ENCODE data around the gene UBXN6. TPM values are rescaled to one million over a fixed set of nuclear protein-coding genes. Genes with fewer than 3 reads are reported as not detected.

UBXN6 gene
- total and polyA plus RNA-seq, 2 of the 8 experiments (the other 6 are each of a cell fraction or from before 2014, with no cell fraction given), result 28.0 to 43.8 TPM

DNA sequence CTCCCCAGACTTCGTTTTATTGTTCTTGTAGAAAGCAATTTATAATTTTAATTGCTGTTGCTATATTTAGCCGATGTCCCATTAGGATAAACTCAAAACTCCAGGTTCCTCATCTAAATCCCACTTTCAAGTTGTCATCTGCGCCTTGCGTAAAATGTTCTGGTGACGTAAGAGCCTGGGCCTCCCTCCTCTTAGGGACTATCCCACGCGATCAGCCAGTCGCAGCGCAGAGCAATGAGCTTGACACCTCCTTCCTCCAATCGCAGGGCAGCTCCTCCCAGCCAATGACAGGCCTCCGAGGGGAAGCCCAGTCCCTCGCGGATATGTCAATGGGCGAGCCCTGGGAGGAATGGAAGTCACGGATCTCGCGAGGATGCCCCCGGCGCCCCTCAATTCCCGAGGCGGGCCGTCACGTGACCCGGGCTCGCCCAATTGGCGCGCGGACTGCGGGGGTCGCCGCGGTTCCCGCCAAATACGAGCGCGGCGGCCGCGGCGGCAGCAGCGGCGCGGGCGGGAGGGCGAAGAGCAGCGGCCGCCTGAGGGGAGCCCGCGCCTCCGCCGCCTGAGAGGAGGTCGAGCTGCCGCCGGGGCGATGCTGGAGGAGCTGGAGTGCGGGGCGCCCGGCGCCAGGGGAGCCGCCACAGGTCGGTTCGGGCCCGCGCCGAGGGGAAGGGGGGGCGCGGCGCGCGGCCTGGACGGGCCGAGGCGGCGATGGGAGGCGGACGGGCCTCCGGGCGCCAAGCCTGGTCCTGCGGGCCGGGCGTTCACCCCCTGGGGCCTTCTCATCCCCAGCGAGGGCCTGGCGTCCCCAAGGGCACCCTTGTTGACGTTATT is 55.2 kb downstream of the UBXN6 start, which contains the start of gene CHAF1A (continued):
- TF ChIP-seq, protein P1, sequence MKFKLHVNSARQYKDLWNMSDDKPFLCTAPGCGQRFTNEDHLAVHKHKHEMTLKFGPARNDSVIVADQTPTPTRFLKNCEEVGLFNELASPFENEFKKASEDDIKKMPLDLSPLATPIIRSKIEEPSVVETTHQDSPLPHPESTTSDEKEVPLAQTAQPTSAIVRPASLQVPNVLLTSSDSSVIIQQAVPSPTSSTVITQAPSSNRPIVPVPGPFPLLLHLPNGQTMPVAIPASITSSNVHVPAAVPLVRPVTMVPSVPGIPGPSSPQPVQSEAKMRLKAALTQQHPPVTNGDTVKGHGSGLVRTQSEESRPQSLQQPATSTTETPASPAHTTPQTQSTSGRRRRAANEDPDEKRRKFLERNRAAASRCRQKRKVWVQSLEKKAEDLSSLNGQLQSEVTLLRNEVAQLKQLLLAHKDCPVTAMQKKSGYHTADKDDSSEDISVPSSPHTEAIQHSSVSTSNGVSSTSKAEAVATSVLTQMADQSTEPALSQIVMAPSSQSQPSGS (IDR thresholded peaks at IDR 0.05; ENCODE audit: low read length), result peak; percentile 37; the same call in 1 of the 2 replicates
- TF ChIP-seq PHF8 (conservative IDR thresholded peaks at IDR 0.05; ENCODE audit: low read depth, low read length), result peak; percentile 90
- TF ChIP-seq TAF1 (IDR thresholded peaks at IDR 0.05; ENCODE audit: low read depth, low read length), result peak; percentile 91
- peak; percentile 90 for TF ChIP-seq CREB1 (IDR thresholded peaks at IDR 0.05)
- peak; percentile 80 for TF ChIP-seq SP2 (IDR thresholded peaks at IDR 0.05; ENCODE audit: low read length)
- no peak for TF ChIP-seq TEAD4 (IDR thresholded peaks at IDR 0.05; ENCODE audit: low read depth, low read length)
- TF ChIP-seq SP1 (IDR thresholded peaks at IDR 0.05; ENCODE audit: low read depth, low read length), result peak; percentile 98
- no peak for TF ChIP-seq TCF12 (IDR thresholded peaks at IDR 0.05; ENCODE audit: low read depth, low read length)
- TF ChIP-seq RBBP5 (IDR thresholded peaks at IDR 0.05; ENCODE audit: borderline replicate concordance, low read depth, low read length), result peak; percentile 60; the same call in 1 of the 2 replicates
- peak; percentile 95 for TF ChIP-seq KDM4A (IDR thresholded peaks at IDR 0.05; ENCODE audit: low read depth, low read length, severe bottlenecking)
- TF ChIP-seq, protein P2, sequence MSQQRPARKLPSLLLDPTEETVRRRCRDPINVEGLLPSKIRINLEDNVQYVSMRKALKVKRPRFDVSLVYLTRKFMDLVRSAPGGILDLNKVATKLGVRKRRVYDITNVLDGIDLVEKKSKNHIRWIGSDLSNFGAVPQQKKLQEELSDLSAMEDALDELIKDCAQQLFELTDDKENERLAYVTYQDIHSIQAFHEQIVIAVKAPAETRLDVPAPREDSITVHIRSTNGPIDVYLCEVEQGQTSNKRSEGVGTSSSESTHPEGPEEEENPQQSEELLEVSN (IDR thresholded peaks at IDR 0.05), result peak; percentile 92
- TF ChIP-seq, protein P3, sequence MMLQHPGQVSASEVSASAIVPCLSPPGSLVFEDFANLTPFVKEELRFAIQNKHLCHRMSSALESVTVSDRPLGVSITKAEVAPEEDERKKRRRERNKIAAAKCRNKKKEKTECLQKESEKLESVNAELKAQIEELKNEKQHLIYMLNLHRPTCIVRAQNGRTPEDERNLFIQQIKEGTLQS (IDR thresholded peaks at IDR 0.05; ENCODE audit: insufficient read depth, low read depth, low read length), result peak; percentile 82
- TF ChIP-seq TAF7 (optimal IDR thresholded peaks at IDR 0.05; ENCODE audit: borderline replicate concordance, low read depth, low read length), result peak; percentile 65
- no peak for TF ChIP-seq JUN (IDR thresholded peaks at IDR 0.05; ENCODE audit: low read depth, low read length)
- peak; percentile 100 for TF ChIP-seq CHD2 (IDR thresholded peaks at IDR 0.05; ENCODE audit: low read length)
- no peak for TF ChIP-seq POU5F1 (IDR thresholded peaks at IDR 0.05; ENCODE audit: low read depth, low read length)
- TF ChIP-seq, protein P4, sequence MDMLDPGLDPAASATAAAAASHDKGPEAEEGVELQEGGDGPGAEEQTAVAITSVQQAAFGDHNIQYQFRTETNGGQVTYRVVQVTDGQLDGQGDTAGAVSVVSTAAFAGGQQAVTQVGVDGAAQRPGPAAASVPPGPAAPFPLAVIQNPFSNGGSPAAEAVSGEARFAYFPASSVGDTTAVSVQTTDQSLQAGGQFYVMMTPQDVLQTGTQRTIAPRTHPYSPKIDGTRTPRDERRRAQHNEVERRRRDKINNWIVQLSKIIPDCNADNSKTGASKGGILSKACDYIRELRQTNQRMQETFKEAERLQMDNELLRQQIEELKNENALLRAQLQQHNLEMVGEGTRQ (IDR thresholded peaks at IDR 0.05; ENCODE audit: low read length), result peak; percentile 97
- no peak for TF ChIP-seq NANOG (IDR thresholded peaks at IDR 0.05; ENCODE audit: insufficient read depth, low read depth, low read length, poor library complexity, severe bottlenecking)
- TF ChIP-seq TBP (IDR thresholded peaks at IDR 0.05; ENCODE audit: low read depth, low read length), result peak; percentile 82
- TF ChIP-seq POLR2A (IDR thresholded peaks at IDR 0.05; ENCODE audit: control extremely low read depth in 1 of 2, low read depth in 2 of 2, low read length in 2 of 2), result peak; percentile 76 to 83
